H9 (cell line): ENCODE measurements around the gene CDH4. TPM values are rescaled to one million over a fixed set of nuclear protein-coding genes. Genes with fewer than 3 reads are reported as not detected.

ENCODE experiments used
- DNase-seq: peaks from one replicate; pipeline ENCODE4 v3.0.0-alpha.2; 2017
- H2AFZ ChIP-seq: one replicate; pipeline ENCODE4 v1.6.1; 2013; ENCODE audit warnings: mild to moderate bottlenecking, low read length, control low read depth, moderate library complexity
- H2AK5ac ChIP-seq: 2 replicates; pipeline ENCODE4 v1.6.1; 2013; ENCODE audit warnings: low read length, control low read depth, mixed read lengths; ENCODE audit not compliant: insufficient read length
- H2BK120ac ChIP-seq: one replicate; pipeline ENCODE4 v1.6.1; 2013; ENCODE audit warnings: low read depth, mild to moderate bottlenecking, low read length, control low read depth, inconsistent platforms; ENCODE audit not compliant: poor library complexity, severe bottlenecking
- H2BK12ac ChIP-seq: 2 replicates; pipeline ENCODE4 v1.6.1; 2013; ENCODE audit warnings: low read length, control low read depth, mixed read lengths, low read depth; ENCODE audit not compliant: insufficient read length
- H2BK15ac ChIP-seq: 2 replicates; pipeline ENCODE4 v1.6.1; 2013; ENCODE audit warnings: low read depth, low read length, control low read depth
- H2BK20ac ChIP-seq: one replicate; pipeline ENCODE4 v1.6.1; 2013; ENCODE audit warnings: low read depth, mild to moderate bottlenecking, low read length, control low read depth, inconsistent platforms; ENCODE audit not compliant: poor library complexity, severe bottlenecking
- H2BK5ac ChIP-seq: 2 replicates; pipeline ENCODE4 v1.6.1; 2013; ENCODE audit warnings: low read length, control low read depth, mixed read lengths; ENCODE audit not compliant: insufficient read length
- H3K14ac ChIP-seq: 2 replicates; pipeline ENCODE4 v1.6.1; 2013; ENCODE audit warnings: low read length, control low read depth; ENCODE audit not compliant: insufficient read depth
- H3K18ac ChIP-seq: 2 replicates; pipeline ENCODE4 v1.6.1; 2013; ENCODE audit warnings: low read depth, mild to moderate bottlenecking, mixed read lengths, low read length, control low read depth; ENCODE audit not compliant: insufficient read length
- H3K23ac ChIP-seq: 2 replicates; pipeline ENCODE4 v1.6.1; 2013; ENCODE audit warnings: low read length, control low read depth, mixed read lengths, low read depth; ENCODE audit not compliant: insufficient read length
- H3K23me2 ChIP-seq: 2 replicates; pipeline ENCODE4 v1.6.1; 2013; ENCODE audit warnings: low read depth, mild to moderate bottlenecking, mixed read lengths, low read length, control low read depth; ENCODE audit not compliant: insufficient read length, poor library complexity, severe bottlenecking
- H3K27ac ChIP-seq: 2 replicates; pipeline ENCODE4 v1.5.1; 2013; ENCODE audit warnings: low read length, control low read depth, mixed read lengths, low read depth; ENCODE audit not compliant: insufficient read length
- H3K27me3 ChIP-seq: 2 replicates; pipeline ENCODE4 v1.6.1; 2013; ENCODE audit warnings: low read length, control low read depth, inconsistent platforms; ENCODE audit not compliant: insufficient read depth
- H3K4ac ChIP-seq: 2 replicates; pipeline ENCODE4 v1.6.1; 2013; ENCODE audit warnings: low read depth, mild to moderate bottlenecking, control low read depth, inconsistent platforms, low read length, moderate library complexity
- H3K4me1 ChIP-seq: 2 replicates; pipeline ENCODE4 v1.6.1; 2013; ENCODE audit warnings: low read length, control low read depth, inconsistent platforms; ENCODE audit not compliant: insufficient read depth
- H3K4me2 ChIP-seq: 2 replicates; pipeline ENCODE4 v1.6.1; 2013; ENCODE audit warnings: low read length, control low read depth, mixed read lengths; ENCODE audit not compliant: insufficient read length, insufficient read depth
- H3K56ac ChIP-seq: 2 replicates; pipeline ENCODE4 v1.6.1; 2013; ENCODE audit warnings: low read depth, mild to moderate bottlenecking, mixed read lengths, low read length, control low read depth; ENCODE audit not compliant: insufficient read length
- H3K79me1 ChIP-seq: 2 replicates; pipeline ENCODE4 v1.6.1; 2013; ENCODE audit warnings: low read depth, mild to moderate bottlenecking, moderate library complexity, low read length, control low read depth, inconsistent platforms; ENCODE audit not compliant: insufficient read depth, poor library complexity, severe bottlenecking
- H3K79me2 ChIP-seq: 2 replicates; pipeline ENCODE4 v1.6.1; 2013; ENCODE audit warnings: low read length, control low read depth, inconsistent platforms; ENCODE audit not compliant: insufficient read depth
- H3K9ac ChIP-seq: 2 replicates; pipeline ENCODE4 v1.6.1; 2013; ENCODE audit warnings: low read length, control low read depth, mixed read lengths; ENCODE audit not compliant: insufficient read length; ENCODE audit errors: extremely low read depth
- H3K9me3 ChIP-seq: one replicate; pipeline ENCODE4 v1.6.1; 2013; ENCODE audit warnings: low read depth, low read length, inconsistent platforms; ENCODE audit not compliant: control insufficient read depth
- H3T11ph ChIP-seq: one replicate; pipeline ENCODE4 v1.6.1; 2013; ENCODE audit warnings: mild to moderate bottlenecking, low read length, control low read depth, inconsistent platforms
- H4K20me1 ChIP-seq: one replicate; pipeline ENCODE4 v1.6.1; 2013; ENCODE audit not compliant: control insufficient read depth, insufficient read length, insufficient read depth
- H4K5ac ChIP-seq: 2 replicates; pipeline ENCODE4 v1.6.1; 2013; ENCODE audit warnings: low read depth, mild to moderate bottlenecking, mixed read lengths, low read length, control low read depth; ENCODE audit not compliant: insufficient read length
- H4K8ac ChIP-seq: replicated peaks from 2 replicates; pipeline ENCODE4 v1.6.1; 2013; ENCODE audit warnings: low read length, control low read depth, mixed read lengths, low read depth; ENCODE audit not compliant: insufficient read length
- H4K91ac ChIP-seq: 2 replicates; pipeline ENCODE4 v1.6.1; 2013; ENCODE audit warnings: low read depth, mild to moderate bottlenecking, moderate library complexity, mixed read lengths, low read length, control low read depth; ENCODE audit not compliant: insufficient read length
- H3K27ac Mint-ChIP-seq, 3 experiments: 2 replicates in 2 of 3; 3 replicates in 1 of 3; pipeline ENCODE4 v1.8.0; 2020 to 2021; ENCODE audit warnings: mixed read lengths in 3 of 3, mild to moderate bottlenecking in 1 of 3, moderate library complexity in 1 of 3
- H3K27me3 Mint-ChIP-seq: 2 replicates; pipeline ENCODE4 v1.8.0; 2021; ENCODE audit warnings: low read depth, mild to moderate bottlenecking, moderate library complexity, mixed read lengths
- H3K36me3 Mint-ChIP-seq, 3 experiments: 2 replicates in 2 of 3; 3 replicates in 1 of 3; pipeline ENCODE4 v1.8.0; 2020 to 2021; ENCODE audit warnings: low read depth in 3 of 3, mixed read lengths in 3 of 3; ENCODE audit not compliant: insufficient read depth in 1 of 3
- H3K4me1 Mint-ChIP-seq, 2 experiments: 2 replicates each; pipeline ENCODE4 v1.8.0; 2020; ENCODE audit warnings: mixed read lengths in 2 of 2
- H3K4me3 Mint-ChIP-seq, 2 experiments: 2 replicates in 1 of 2; 3 replicates in 1 of 2; pipeline ENCODE4 v1.8.0; 2020 to 2021; ENCODE audit warnings: mild to moderate bottlenecking in 2 of 2, mixed read lengths in 2 of 2, moderate library complexity in 1 of 2
- H3K9me3 Mint-ChIP-seq, 2 experiments: 2 replicates in 1 of 2; 3 replicates in 1 of 2; pipeline ENCODE4 v1.8.0; 2020; ENCODE audit warnings: mild to moderate bottlenecking in 2 of 2, mixed read lengths in 2 of 2, moderate library complexity in 1 of 2
- WGBS: extraction: QIAGEN DNeasy Blood & Tissue Kit; methylation state at CpG from one replicate; pipeline ENCODE4 v1.1.7; 2013; ENCODE audit warnings: missing lambda C conversion rate, low lambda C conversion rate, mixed read lengths; ENCODE audit not compliant: insufficient read length; ENCODE audit errors: extremely low coverage; 5-methylcytosine and 5-hydroxymethylcytosine counted together
- total RNA-seq: library from RNA; stranded (reverse); gene quantifications from 2 replicates; pipeline ENCODE4 v1.2.1, GENCODE V29; 2021
- TF ChIP-seq, protein P1 (sequence below): fragments of 200-600 bp; sonication (generic); conservative IDR thresholded peaks from 3 replicates; pipeline ENCODE4 v1.8.0; 2021; ENCODE audit warnings: antibody characterized with exemption, mild to moderate bottlenecking

CDH4 gene
- total RNA-seq, 1 experiment from 2014 or later: 3.0 TPM

DNA sequence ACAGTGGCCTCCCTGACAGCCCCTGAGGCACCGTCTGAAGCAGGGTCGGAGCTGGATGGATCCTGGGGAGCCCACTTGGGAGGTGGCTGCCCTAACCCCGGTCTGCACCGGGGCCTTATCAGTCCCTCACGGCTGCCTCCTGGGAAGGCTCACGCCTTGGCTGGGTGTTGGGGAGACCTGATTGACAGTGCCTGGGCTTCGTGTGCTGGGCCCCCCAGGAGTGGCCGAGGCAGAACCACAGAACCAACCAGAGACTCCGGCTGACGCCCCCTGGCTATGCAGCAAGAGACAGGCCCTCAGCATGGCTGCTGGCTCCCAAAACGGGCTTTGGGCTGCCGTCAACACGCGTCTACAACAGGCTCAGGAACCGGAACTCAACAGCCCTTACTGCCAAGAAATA is 594.0 kb downstream of the CDH4 start:
- peaks cover 0 to 8% of the 10 kb centered on the region in 2 experiments; a peak in 2 of 4 replicates for H3K4me1 Mint-ChIP-seq

More for the DNA sequence above, 594.0 kb downstream of the CDH4 start:
- no peak for DNase-seq
- Histone ChIP-seq H2BK5ac (no peak overlapping the region), H2BK15ac (no peak overlapping the region), H3K14ac (no peak overlapping the region; the same call in 1 of the 2 replicates), H3K4me1 (no peaks in the 10 kb centered on the region), H3K27me3 (peaks cover 2% of the 10 kb centered on the region; the same call in 1 of the 2 replicates), H3K9ac (no peak overlapping the region), H3K23ac (no peak overlapping the region), H3K79me1 (no peaks in the 10 kb centered on the region), H2AK5ac (no peak overlapping the region), H3K9me3 (peaks cover 7% of the 10 kb centered on the region), H2BK12ac (no peak overlapping the region), H3K27ac (no peak overlapping the region), H4K5ac (no peak overlapping the region), H4K8ac (no peak overlapping the region), H3K56ac (no peak overlapping the region), H3K23me2 (peaks cover 1% of the 10 kb centered on the region), H2BK20ac (no peak overlapping the region), H3T11ph (no peak overlapping the region), H3K79me2 (no peaks in the 10 kb centered on the region), H3K4ac (no peak overlapping the region), H2AFZ (no peak overlapping the region), H4K91ac (no peak overlapping the region), H3K18ac (no peak overlapping the region), H2BK120ac (no peak overlapping the region), H4K20me1 (no peaks in the 10 kb centered on the region), H3K4me2 (no peak overlapping the region)
- no CpG with 5 or more reads among the region's 15 CpGs for WGBS
- Mint-ChIP-seq H3K27me3 (peaks cover 55% of the 10 kb centered on the region), H3K36me3 (peaks cover 0 to 6% (median 3%) of the 10 kb centered on the region in 3 experiments; a peak in 4 of 7 replicates), H3K27ac (no peak overlapping the region), H3K4me3 (no peak overlapping the region), H3K9me3 (peaks cover 7 to 9% of the 10 kb centered on the region in 2 experiments)
- TF ChIP-seq, protein P1, sequence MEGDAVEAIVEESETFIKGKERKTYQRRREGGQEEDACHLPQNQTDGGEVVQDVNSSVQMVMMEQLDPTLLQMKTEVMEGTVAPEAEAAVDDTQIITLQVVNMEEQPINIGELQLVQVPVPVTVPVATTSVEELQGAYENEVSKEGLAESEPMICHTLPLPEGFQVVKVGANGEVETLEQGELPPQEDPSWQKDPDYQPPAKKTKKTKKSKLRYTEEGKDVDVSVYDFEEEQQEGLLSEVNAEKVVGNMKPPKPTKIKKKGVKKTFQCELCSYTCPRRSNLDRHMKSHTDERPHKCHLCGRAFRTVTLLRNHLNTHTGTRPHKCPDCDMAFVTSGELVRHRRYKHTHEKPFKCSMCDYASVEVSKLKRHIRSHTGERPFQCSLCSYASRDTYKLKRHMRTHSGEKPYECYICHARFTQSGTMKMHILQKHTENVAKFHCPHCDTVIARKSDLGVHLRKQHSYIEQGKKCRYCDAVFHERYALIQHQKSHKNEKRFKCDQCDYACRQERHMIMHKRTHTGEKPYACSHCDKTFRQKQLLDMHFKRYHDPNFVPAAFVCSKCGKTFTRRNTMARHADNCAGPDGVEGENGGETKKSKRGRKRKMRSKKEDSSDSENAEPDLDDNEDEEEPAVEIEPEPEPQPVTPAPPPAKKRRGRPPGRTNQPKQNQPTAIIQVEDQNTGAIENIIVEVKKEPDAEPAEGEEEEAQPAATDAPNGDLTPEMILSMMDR: no peak
